Hepatic stellate cell (primary cell): ENCODE measurements around the gene MGLL.

Source experiments
- DNase-seq: peaks from one replicate; pipeline ENCODE4 v3.0.0; 2011; ENCODE audit warnings: low spot score

The MGLL gene

DNA sequence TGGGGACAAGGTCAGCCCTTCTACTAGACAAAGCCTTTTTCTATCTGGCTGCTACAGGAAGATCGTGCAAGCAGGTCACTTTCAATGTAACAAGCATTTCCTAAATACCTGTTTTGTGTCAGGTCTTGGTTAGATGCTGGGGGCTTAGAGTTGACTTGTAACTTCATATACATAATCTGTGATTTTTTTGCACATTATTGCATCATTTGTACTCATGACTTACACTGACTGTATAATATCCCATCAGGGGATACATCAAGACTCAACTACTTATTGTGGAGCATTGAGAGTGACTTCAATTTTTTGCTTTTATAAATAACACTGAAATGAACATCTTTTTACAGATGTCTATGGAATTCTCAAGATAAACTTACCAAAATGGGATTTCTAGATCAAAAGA is 80.6 kb downstream of the MGLL start:
- no peak for DNase-seq

DNA sequence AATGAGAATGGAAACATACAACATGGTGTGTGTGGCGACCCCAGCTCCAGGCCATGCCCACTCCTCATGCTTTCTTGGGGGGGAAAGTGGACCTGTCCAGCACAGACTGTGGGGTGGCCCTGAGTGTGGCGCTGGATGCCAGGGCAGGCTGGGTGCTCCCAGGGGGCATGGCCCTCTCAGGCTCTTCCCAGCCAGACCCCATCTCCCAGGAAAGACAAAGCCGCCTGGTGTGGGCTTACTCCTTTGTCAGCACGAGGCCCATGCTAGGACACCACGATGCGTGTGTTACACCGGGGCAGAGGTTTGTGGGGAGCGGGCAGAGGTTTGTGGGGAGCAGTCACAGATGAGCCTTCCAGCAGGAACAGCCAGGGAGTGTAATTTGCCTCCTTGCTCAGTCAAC is 81.1 kb downstream of the MGLL start:
- DNase-seq = no peak

DNA sequence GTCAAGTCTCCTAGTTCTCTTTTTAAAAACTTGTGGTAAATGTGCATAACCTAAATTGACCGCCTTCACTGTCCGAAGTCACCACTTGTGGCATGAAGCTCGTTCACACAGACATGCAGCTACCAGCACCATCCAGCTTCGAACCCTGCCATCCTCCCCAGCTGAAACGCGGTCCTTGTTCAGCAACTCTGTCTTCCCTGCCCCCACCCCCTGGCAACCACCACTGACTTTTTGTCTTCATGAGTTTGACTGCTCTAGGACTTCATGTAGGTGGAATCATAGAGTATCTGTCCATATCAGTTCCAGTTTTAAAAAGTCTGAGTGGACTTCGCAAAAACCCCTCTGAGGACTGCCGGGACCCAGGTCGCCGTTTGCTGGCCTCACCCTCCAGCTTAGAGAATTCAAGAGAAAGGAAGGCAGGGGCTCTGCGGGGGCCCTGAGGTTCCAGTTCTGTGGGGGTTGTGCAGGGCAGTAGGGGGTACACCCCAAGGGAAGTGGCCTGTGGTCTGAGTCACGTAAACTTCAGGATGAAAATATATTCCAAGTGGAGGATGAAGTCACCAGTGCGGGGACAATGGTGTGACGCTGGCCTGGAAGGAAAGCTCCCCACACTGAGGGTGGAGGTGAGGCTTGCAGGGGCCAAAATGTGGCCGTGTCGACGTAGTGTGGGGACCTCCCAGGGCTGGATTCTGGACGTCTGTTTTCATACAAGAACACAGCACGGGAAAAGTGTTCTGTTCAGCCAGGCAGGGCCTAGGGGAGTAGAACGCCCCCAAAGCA is 82.0 kb downstream of the MGLL start:
- DNase-seq = no peak

DNA sequence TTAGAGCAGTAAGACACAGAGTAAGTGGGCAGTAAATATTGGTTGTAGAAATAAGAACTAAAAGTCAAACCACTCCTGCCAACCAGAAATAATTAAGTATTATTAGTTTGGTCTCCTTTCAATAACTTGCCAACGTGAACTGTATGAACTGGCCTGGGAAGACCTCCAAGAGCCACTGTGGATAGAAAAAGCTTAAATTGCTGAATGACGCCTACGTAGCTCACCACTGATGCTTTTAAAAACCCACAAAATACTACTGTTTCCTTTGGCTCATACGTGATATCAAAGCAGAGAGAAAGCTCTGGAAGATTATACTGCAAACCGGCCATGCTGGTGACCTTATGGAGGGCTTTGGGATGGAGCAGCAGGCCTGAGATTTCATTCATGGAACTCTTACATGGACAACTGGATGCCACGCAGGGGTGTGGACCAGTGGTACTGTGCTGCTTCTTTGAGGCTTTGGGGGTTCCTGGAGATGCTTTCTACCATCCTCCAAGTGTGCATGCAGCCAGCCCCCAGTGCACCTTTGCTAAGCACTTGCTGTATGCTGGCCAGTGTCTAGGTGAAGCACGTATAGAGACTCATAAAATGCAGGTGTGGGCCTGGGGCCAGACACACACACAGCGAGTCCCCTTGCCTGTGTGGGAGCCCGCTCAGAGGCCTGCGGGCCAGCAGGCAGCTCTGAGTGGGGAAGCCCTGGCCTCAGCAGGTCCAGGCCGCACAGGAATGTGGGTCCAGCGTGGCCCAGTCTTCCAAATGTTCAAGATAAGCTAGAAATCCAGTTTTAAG is 82.8 kb downstream of the MGLL start:
- no peak for DNase-seq

DNA sequence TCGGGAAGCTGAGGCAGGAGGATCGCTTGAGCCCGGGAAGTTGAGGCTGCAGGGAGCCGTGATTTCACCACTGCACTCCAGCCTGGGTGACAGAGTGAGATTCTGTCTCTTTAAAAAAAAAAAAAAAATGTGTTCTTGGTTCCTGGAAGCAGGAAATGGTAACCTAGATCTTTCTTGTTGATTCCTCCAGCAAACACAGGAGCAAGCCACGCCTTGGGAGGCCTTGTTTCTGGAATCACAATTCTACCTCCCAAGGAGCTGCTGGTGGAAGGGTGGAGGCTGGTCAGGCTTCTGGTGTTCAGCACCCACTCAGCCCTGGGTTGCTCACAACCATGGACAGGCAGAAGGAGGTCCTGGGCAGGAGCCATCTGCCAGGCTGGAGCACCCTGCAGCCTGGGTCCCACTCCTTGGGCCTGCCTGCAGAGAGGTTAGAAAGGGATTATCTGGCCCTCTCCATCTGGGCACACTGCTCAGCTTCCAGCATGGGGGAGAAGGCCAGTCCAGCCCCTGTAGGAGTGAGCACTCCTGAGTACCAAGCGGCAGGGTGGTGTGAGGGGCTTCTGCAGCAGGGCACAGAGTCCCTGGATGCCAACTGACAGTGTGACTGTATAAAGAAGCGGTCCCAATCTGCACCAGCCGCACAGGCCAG is 84.0 kb downstream of the MGLL start:
- DNase-seq = peak; percentile 49

DNA sequence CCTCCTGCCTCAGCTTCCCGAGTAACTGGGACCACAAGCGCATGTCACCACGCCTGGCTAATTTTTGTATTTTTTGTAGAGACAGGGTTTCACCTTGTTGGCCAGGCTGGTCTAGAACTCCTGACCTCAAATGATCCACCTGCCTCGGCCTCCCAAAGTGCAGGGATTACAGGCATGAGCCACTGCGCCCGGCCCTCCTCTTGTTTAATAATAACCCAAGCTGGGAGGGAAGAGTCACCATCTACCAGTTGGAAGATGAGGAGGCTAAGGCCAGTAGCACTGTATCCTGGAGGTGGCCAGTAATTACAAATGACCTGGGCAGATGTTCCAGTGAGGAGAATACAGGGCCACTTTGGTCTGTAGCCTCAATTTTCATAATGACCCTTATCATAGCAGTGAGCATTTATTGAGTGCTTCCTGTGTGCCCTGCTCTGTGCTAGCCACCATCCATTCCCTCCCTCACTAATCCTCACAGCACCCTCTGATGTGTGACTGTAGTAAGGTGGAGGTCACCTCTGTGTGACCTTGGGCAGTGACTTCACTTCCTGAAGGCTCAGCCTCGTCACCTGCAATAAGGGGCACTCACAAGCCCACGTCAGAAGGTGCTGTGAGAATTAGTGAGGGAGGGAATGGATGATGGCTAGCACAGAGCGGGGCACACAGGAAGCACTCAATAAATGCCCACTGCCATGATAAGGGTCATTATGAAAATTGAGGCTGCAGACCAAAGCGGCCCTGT is 85.3 kb downstream of the MGLL start:
- no peak for DNase-seq

DNA sequence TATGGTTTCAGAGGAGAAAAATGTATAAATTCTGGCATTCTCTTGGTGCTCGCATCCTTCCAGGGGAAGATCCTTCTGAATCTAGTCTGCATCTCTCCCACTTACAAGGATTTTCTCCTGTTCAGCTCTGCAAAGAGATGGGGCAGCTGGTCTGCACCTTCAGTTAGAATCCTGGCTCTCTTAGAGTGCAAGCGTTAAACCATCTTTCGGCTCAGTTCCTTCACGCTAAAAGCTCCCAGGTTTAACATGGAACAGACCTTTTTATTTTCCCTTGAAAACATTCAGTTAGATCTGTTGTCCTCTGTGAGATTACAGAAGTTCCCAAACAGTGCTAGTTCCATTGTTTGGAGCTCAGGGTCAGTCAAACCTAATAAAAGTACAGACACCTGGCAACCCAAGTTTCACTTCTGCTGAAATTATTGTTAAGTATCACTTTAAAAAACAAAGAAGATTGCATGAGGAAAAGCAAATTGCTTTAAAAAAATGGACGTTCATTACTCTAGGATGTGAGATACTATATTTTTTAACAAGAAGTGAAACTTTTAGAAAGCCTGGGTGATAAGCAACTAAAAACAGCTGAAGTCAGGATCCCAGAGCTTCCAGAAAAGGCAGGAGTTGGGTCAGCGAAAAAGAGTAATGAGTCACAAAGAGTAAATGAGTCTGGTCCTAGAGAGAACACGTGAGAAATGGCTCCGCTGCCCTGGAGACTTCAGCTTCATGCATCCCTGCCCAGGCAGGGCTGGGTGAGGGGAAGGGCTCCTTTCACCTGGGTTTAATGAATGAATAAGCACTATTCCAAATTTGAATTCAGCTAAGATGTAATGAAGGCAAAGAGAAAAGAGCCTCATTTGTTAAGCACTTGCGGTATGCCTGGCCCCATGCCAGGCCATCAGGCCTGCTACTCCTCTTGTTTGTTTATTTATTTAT is 86.3 kb downstream of the MGLL start:
- peak; percentile 72 for DNase-seq

DNA sequence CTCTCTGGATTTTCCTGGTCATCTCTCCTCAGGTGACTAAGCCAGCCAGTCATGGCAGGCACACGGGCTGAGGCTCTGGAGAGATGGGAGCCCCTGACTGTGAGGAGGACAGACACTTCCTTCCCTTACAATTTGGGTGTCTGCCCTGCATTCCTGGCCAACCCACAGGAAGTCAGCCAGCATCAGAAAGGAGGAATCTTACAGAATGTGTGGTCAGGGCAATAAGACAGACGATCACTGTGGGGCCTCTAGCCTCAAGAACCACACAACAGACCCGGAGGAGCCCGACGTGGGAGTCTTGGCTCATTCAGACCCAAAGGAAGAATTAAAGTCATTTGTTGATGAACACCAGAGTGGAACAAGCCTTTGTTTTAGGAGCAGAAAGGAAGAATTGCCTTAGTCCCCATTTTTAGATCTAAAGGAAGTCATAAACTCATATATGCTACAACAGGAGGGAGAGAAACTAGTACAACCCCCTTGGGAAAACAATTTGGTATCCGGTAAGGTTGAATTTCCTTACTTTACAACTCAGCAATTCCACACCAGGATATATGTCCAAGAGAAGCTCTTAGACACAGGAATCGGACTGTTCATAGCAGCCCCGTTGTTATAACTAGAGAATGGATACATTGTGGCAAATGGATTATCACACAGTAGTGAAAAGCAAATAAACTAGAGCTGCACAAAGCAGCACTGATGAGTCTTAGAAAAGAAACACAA is 87.4 kb downstream of the MGLL start:
- peak; percentile 83 for DNase-seq

DNA sequence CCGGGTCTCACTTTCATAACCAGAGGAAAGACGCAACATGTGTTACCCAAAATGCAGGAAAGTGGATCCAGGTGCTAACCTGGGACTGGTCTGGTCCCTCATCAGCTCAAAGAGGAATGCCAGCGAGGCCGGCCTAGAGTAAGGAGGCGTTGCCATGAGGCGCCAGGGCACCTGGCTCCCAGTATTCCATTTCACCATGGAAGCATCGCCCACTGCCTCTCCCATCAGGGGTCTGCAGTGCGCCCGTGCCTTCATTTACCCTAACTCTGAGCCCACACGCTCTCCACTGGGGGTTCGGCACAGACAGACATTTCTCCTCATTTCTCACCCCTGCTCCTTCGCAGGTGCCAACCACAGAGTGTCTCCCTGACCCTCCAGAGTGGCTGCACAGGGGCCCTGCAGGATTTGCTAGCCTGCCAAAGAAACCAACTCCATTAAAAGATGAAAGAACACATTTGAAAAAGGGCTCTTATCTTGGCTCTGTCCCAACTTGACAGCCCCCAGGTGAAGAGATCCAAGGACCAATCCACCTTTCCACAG is 88.1 kb downstream of the MGLL start:
- no peak for DNase-seq

DNA sequence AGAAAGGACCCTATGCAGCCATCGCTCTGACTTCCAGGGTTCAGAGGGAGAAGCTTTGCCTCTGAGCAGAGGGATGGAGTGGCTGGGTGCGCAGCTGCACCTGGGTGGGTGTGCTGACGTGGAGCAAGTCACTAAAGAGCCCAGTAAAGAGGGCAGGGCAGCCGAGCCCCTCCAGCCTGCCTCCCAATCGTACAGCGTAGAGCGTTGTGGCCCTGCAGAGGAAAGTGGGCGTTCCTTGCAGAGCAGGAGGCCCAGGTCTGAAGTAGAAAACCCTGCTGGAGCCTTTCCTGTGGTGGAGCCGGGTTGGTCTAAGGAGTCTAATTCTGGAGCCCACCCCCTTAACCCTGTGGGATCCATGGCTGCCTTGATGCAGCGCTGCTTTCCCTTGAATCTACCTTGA is 88.5 kb downstream of the MGLL start:
- no peak for DNase-seq

DNA sequence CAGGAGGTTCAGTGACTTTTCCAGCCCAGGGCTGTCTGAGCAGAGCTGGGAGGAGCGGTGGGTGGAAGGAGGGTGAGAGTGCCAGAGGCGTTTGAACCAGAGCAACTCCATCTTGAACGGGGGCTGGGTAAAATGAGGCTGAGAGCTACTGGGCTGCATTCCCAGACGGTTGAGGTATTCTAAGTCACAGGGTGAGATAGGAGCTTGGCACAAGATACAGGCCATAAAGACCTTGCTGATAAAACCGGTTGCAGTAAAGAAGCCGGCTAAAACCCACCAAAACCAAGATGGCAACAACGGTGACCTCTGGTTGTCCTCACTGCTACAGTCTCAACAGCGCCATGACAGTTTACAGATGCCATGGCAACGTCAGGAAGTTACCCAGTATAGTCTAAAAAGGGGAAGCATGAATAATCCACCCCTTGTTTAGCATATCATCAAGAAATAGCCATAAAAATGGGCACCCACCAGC is 89.4 kb downstream of the MGLL start:
- no peak for DNase-seq

DNA sequence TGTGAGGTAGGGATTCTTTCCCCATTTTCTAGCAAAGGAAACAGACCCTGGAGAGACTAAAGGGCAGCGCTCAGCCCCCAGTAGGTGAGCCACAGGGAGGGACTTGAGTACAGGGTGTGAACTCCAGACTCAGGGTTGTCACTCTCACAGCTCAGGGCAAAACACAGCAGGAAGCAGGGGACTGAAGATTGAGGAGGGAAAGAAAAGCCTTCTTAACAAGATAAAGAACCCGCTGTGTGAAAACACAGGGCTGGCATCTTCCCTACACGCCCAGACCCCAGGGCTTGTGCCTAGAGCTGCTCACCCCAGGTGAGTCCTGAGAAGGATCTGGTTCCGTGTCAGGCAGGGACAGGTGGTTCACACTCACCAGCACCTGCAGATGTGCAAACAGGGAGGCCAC is 90.0 kb downstream of the MGLL start:
- no peak for DNase-seq

DNA sequence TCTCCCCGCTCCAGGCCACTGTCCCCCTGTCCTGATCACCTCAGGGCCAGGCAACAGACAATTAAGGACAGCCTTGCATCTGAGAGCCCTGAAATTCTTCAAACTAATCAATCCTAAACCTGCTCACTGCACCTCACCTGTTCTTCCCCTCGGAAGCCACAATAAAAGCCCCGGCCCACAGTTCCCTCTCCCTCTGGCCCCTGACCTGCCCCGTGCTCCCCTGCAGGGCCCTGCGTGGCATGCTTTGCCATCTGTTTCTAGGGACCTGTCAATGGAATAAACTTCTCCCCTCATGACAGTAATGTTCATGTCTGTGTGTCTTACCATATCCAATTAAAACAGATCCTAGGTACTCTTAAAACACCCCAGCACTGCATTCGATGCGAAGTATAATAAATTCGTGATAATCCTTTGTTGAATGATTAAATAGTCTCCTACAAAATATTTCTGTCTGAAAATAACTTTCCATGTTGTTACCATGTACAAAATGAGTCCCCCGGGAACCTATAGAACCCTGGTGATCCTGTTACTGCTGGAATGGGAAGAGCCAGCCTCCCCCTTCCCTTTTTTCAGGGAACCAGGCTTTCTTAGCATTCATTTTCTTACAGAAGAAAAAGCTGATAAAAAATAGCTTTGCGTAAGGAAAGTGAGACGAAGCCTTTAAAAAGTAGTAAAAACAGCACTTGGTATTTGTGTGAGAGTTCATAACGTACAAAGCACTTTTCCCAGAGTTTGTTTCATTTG is 90.6 kb downstream of the MGLL start:
- no peak for DNase-seq

DNA sequence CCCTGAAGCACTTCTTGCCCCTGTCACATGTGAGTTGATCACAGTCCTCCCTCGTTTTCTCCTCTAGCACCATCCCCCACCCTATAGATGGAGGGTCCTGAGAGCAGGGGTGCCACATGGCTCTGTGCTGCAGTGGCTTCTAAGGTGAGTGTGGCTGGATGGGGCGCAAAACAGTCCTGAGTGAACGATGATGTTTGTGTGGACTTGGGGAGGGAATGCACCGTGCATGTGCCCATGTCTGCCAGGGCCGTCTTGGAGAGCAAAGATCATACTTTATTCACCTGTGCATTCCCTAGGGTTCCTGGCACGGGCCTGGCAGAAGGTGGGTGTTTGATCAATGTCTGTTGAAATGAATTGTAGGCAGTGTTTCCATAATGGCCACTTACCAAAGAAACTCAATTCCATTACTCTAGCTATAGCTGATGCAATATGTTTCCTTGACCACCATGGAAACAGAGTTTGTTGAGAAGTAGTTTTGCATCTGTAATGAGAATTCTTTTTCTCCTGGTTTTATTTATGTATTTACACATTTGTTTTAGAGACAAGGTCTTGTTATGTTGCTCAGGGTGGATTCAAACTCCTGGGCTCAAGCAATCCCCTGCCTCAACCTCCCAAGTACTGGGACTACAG is 91.5 kb downstream of the MGLL start:
- no peak for DNase-seq

DNA sequence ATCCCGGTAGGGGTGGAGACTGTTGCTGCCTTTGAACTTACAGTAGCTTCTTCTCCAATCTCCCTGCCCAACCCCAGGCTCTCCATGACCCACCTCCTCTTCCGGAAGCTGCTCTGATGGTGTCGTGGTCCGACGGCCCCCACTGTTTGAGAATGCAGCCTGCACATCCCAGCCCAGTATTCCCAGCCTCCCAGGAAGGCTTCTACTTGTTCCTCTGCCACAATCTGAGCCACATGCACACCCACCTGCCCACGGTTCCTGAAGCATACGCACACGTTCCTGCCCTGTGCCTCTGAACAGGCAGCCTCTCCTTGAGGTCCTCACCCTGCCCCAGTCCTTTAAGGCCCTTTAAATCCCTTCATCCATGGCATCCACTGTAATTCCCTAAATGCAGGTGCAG is 92.1 kb downstream of the MGLL start:
- no peak for DNase-seq

DNA sequence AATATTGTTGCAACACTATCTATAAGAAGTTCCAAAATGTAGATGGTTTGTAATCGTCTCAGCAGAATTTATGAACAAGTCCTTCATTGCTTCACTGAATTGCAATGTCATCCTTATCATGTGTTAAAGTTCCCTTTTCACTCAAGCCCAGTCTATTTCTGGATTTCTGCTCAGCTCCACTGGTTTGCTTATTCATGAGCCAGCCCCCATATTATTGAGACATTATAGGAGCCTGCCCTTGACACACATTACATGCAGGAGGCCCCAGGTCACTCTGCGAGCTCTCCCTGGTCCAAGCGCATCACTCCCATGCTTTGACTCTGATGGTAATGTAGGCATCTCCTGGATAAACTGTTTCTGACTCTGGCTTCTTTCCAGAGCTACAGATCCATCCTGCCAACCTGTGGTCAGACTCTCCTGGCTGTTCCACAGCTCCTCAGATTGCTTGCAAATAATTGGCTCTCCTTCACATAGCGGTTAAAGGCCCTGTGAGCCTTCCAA is 92.7 kb downstream of the MGLL start:
- no peak for DNase-seq

DNA sequence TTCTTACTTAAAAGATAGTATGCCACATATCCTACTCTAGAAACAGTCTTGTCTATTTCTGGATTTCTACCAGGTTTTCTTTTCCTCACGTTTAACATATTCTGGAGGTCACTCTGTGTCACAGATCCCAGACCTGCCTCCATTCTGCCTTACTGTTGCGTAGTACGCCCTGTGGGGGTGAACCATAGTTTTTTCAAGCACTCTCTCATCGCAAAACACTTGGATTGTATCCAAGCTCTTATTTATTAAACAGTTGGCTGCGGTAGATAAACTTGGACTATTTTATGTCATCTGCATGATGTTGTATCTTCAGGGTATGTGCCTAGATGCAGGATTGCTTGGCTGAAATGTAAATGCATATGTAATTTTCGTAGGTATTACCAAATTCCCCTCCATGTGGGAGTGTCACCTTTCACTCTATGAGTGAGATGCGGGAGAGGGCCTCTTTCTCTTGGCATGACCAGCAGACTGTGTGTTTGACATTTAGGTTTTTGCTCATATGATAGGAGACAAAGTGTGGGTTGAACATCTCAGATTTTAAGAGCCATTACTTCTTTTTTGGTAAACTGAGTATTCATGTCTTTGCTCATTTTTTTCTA is 93.8 kb downstream of the MGLL start:
- no peak for DNase-seq

DNA sequence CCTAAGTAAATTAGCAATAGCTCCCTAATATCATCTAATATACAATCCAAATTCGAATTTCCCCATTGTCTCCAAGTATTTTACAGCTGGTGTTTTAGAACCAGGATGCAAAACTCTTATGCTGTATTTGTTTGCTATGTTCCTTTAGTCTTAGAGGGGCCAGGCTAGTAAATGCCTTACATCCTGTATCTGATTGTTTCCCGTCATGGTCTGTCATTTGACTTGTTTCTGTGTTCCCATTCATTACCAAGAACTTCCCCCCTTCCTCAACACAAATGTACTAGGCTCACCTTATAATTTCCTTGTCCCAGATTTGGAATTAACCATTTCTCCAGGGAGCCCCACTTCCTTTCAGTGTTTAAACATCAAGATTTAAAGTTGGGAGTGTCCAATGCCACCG is 95.4 kb downstream of the MGLL start:
- DNase-seq = no peak
